ENCODE measurements around the gene PXN.

Gene PXN

GRCh38 chr12:120265473-120266179 is at the start of gene PXN:
Gene PXN (minus strand): TSS chr12:120265730. CDS start chr12:120265629, 101 bp downstream.
- DNase-seq, result peak; percentile 30

- DNase-seq, result no peak
Measured at GRCh38 chr12:120314220-120314619, 48.7 kb upstream of the PXN start.

- peak; percentile 87 for DNase-seq
Measured at GRCh38 chr12:120301962-120302815, 36.7 kb upstream of the PXN start, which contains the start of gene SIRT4. Gene SIRT4 (plus strand): TSS chr12:120302321. CDS start chr12:120303562, 1,241 bp downstream.

GRCh38 chr12:120292661-120293531 is 27.4 kb upstream of the PXN start, which contains the start of gene RNU4-1:
Gene RNU4-1 (minus strand): TSS chr12:120293237.
- DNase-seq, result peak; percentile 99

GRCh38 chr12:120292411-120292660 is 26.8 kb upstream of the PXN start:
- no peak for DNase-seq

- DNase-seq, result no peak
Measured at GRCh38 chr12:120290609-120291305, 25.2 kb upstream of the PXN start.

- no peak for DNase-seq
Measured at GRCh38 chr12:120287491-120287890, 22.0 kb upstream of the PXN start.

GRCh38 chr12:120286768-120287490 is 21.4 kb upstream of the PXN start:
- DNase-seq, result no peak

GRCh38 chr12:120284381-120284780 is 18.9 kb upstream of the PXN start:
- DNase-seq, result no peak

- no peak for DNase-seq
Measured at GRCh38 chr12:120283318-120283717, 17.8 kb upstream of the PXN start.

GRCh38 chr12:120278137-120279069 is 12.9 kb upstream of the PXN start:
- DNase-seq, result no peak

- DNase-seq, result no peak
Measured at GRCh38 chr12:120276734-120277133, 11.2 kb upstream of the PXN start.

- DNase-seq, result no peak
Measured at GRCh38 chr12:120267736-120268135, 2.2 kb upstream of the PXN start.

- DNase-seq, result no peak
Measured at GRCh38 chr12:120266180-120266870, 795 bp upstream of the PXN start.

GRCh38 chr12:120264904-120265472 is 542 bp downstream of the PXN start:
- DNase-seq, result no peak

GRCh38 chr12:120264086-120264903 is 1.2 kb downstream of the PXN start:
- DNase-seq, result no peak

GRCh38 chr12:120263748-120264085 is 1.8 kb downstream of the PXN start:
- DNase-seq, result no peak

GRCh38 chr12:120262852-120263747 is 2.4 kb downstream of the PXN start:
- DNase-seq, result no peak

Data from NCI-H526 treated with DMSO at 0.1 percent for 48 hours (cell line).